Ishikawa (cell line): ENCODE results near the gene PAN3.

Experiments used
- CEBPB ChIP-seq: IDR thresholded peaks from 2 replicates; pipeline ENCODE4 v1.6.1; 2012
- CREB1 ChIP-seq: IDR thresholded peaks from 2 replicates; pipeline ENCODE4 v1.6.1; 2012; ENCODE audit warnings: low read depth
- EGR1 ChIP-seq: IDR thresholded peaks from 2 replicates; pipeline ENCODE4 v1.6.1; 2012
- EP300 ChIP-seq: IDR thresholded peaks from 2 replicates; pipeline ENCODE4 v1.6.1; 2012; ENCODE audit warnings: borderline replicate concordance
- FOXM1 ChIP-seq: IDR thresholded peaks from 2 replicates; pipeline ENCODE4 v1.6.1; 2012; ENCODE audit warnings: low read depth, borderline replicate concordance
- NFIC ChIP-seq: IDR thresholded peaks from 2 replicates; pipeline ENCODE4 v1.6.1; 2012
- RAD21 ChIP-seq: IDR thresholded peaks from 2 replicates; pipeline ENCODE4 v1.6.1; 2012; ENCODE audit warnings: low read depth
- REST ChIP-seq: IDR thresholded peaks from 2 replicates; pipeline ENCODE4 v1.6.1; 2012; ENCODE audit warnings: low read depth, mild to moderate bottlenecking
- TAF1 ChIP-seq: IDR thresholded peaks from 2 replicates; pipeline ENCODE4 v1.6.1; 2012; ENCODE audit warnings: low read depth, mild to moderate bottlenecking
- TEAD4 ChIP-seq: IDR thresholded peaks from 2 replicates; pipeline ENCODE4 v1.6.1; 2012
- ZBTB7A ChIP-seq: IDR thresholded peaks from 2 replicates; pipeline ENCODE4 v1.6.1; 2012; ENCODE audit warnings: low read depth
- TF ChIP-seq, protein P1 (sequence below): IDR thresholded peaks from 2 replicates; pipeline ENCODE4 v1.6.1; 2012
- TF ChIP-seq, protein P2 (sequence below): IDR thresholded peaks from 2 replicates; pipeline ENCODE4 v1.6.1; 2012

- TF ChIP-seq REST (no peak), CREB1 (no peak), CEBPB (no peak), EGR1 (no peak), RAD21 (no peak), EP300 (no peak), TEAD4 (no peak), NFIC (no peak), TAF1 (no peak), ZBTB7A (no peak), FOXM1 (no peak)
- TF ChIP-seq, protein P1, sequence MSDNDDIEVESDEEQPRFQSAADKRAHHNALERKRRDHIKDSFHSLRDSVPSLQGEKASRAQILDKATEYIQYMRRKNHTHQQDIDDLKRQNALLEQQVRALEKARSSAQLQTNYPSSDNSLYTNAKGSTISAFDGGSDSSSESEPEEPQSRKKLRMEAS = no peak
- TF ChIP-seq, protein P2, sequence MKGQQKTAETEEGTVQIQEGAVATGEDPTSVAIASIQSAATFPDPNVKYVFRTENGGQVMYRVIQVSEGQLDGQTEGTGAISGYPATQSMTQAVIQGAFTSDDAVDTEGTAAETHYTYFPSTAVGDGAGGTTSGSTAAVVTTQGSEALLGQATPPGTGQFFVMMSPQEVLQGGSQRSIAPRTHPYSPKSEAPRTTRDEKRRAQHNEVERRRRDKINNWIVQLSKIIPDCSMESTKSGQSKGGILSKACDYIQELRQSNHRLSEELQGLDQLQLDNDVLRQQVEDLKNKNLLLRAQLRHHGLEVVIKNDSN = no peak
Observed at GRCh38 chr13:28089065-28089464, 49.3 kb upstream of the PAN3 start.
